LNCAP (cell line): ENCODE data around the gene PDIK1L.
A peak's percentile ranks its signal among the peaks of the same experiment; 100 is the strongest.

Source experiments
- CTCF ChIP-seq: fragments of 450-650 bp; IDR thresholded peaks from 2 replicates; pipeline ENCODE4 v1.5.1; 2017; ENCODE audit warnings: mild to moderate bottlenecking

The PDIK1L gene

GRCh38 chr1:26142159-26142558, 30.5 kb downstream of the PDIK1L start:
- TF ChIP-seq CTCF: no peak

GRCh38 chr1:26145041-26145959, 33.7 kb downstream of the PDIK1L start:
- peak; percentile 47; the same call in 1 of the 2 replicates for TF ChIP-seq CTCF

GRCh38 chr1:26145960-26146294, 34.3 kb downstream of the PDIK1L start:
- TF ChIP-seq CTCF: no peak

- no peak for TF ChIP-seq CTCF
Observed at GRCh38 chr1:26148887-26149286, 37.3 kb downstream of the PDIK1L start.

- TF ChIP-seq CTCF: no peak
Observed at GRCh38 chr1:26153966-26154532, 42.4 kb downstream of the PDIK1L start.

- TF ChIP-seq CTCF: no peak
Observed at GRCh38 chr1:26154750-26155149, 43.1 kb downstream of the PDIK1L start.

GRCh38 chr1:26155370-26156284, 44.0 kb downstream of the PDIK1L start:
- TF ChIP-seq CTCF: no peak
